ENCODE data around the gene THBD. TPM values are rescaled to one million over a fixed set of nuclear protein-coding genes. Genes with fewer than 3 reads are reported as not detected.

Gene THBD
- total RNA-seq, 4 donors from 2014 or later: 48.1 to 60.3 (median 56.9) TPM

- Histone ChIP-seq H3K27me3 (no peaks in the 10 kb centered on the region), H3K4me1 (peaks cover 0 to 11% (median 4%) of the 10 kb centered on the region in 4 donors), H3K9me3 (no peaks in the 10 kb centered on the region), H3K27ac (no peak overlapping the region), H3K36me3 (no peaks in the 10 kb centered on the region), H3K4me3 (no peak overlapping the region)
- TF ChIP-seq POLR2A (IDR thresholded peaks at IDR 0.05): no peak
- no peak for TF ChIP-seq CTCF (IDR thresholded peaks at IDR 0.05)
- TF ChIP-seq EP300 (IDR thresholded peaks at IDR 0.05): no peak
- 89 to 93% methylated on average over 3 of the region's 3 CpGs for WGBS, 2 donors
- no peak for DNase-seq (ENCODE audit: low spot score in 2 of 2)
These were observed 17.3 kb upstream of the THBD start for GRCh38 chr20:23066772-23067171.

GRCh38 chr20:23065266-23066201 lies 16.1 kb upstream of the THBD start:
- WGBS, 2 donors: 47 to 52% methylated on average over 9 of the region's 9 CpGs
- no peak overlapping the region for H3K4me3 ChIP-seq
- no peaks in the 10 kb centered on the region for H3K9me3 ChIP-seq
- H3K4me1 ChIP-seq: peaks cover 0 to 23% (median 15%) of the 10 kb centered on the region in 4 donors
- H3K27ac ChIP-seq: no peak overlapping the region
- TF ChIP-seq EP300 (IDR thresholded peaks at IDR 0.05) (no peak), POLR2A (IDR thresholded peaks at IDR 0.05) (no peak)
- no peaks in the 10 kb centered on the region for H3K36me3 ChIP-seq
- H3K27me3 ChIP-seq: no peaks in the 10 kb centered on the region
- DNase-seq (ENCODE audit: low spot score in 2 of 2): no peak

GRCh38 chr20:23063581-23063980 lies 14.1 kb upstream of the THBD start:
- Histone ChIP-seq H3K36me3 (no peaks in the 10 kb centered on the region), H3K4me3 (no peak overlapping the region), H3K27ac (no peak overlapping the region), H3K27me3 (no peaks in the 10 kb centered on the region), H3K4me1 (peaks cover 0 to 27% (median 15%) of the 10 kb centered on the region in 4 donors), H3K9me3 (no peaks in the 10 kb centered on the region)
- no peak for TF ChIP-seq EP300 (IDR thresholded peaks at IDR 0.05)
- TF ChIP-seq POLR2A (IDR thresholded peaks at IDR 0.05): no peak
- no peak for TF ChIP-seq CTCF (IDR thresholded peaks at IDR 0.05)
- WGBS, 2 donors: 67 to 73% methylated on average over 2 of the region's 2 CpGs
- no peak for DNase-seq (ENCODE audit: low spot score in 2 of 2)

GRCh38 chr20:23063168-23063567 lies 13.7 kb upstream of the THBD start:
- H3K4me3 ChIP-seq: no peak overlapping the region
- peaks cover 0 to 27% (median 15%) of the 10 kb centered on the region in 4 donors for H3K4me1 ChIP-seq
- no peaks in the 10 kb centered on the region for H3K36me3 ChIP-seq
- 72 to 73% methylated on average over 3 of the region's 3 CpGs for WGBS, 2 donors
- TF ChIP-seq CTCF (IDR thresholded peaks at IDR 0.05) (no peak), POLR2A (IDR thresholded peaks at IDR 0.05) (no peak), EP300 (IDR thresholded peaks at IDR 0.05) (no peak)
- H3K27me3 ChIP-seq: no peaks in the 10 kb centered on the region
- H3K9me3 ChIP-seq: no peaks in the 10 kb centered on the region
- no peak for DNase-seq (ENCODE audit: low spot score in 2 of 2)
- H3K27ac ChIP-seq: no peak overlapping the region

- no peak overlapping the region for H3K4me3 ChIP-seq
- no peak overlapping the region for H3K27ac ChIP-seq
- peaks cover 0 to 27% (median 15%) of the 10 kb centered on the region in 4 donors for H3K4me1 ChIP-seq
- no peaks in the 10 kb centered on the region for H3K9me3 ChIP-seq
- TF ChIP-seq CTCF (IDR thresholded peaks at IDR 0.05): no peak
- TF ChIP-seq EP300 (IDR thresholded peaks at IDR 0.05): no peak
- no peak for TF ChIP-seq POLR2A (IDR thresholded peaks at IDR 0.05)
- H3K27me3 ChIP-seq: no peaks in the 10 kb centered on the region
- H3K36me3 ChIP-seq: no peaks in the 10 kb centered on the region
- no peak for DNase-seq (ENCODE audit: low spot score in 2 of 2)
These were observed 13.2 kb upstream of the THBD start for GRCh38 chr20:23062632-23063031.
